Measurements from ENCODE around the gene PDPR.
"Not testable (repeated sequence)": the region's sequence is repeated elsewhere in the genome, so short reads cannot be mapped to it uniquely, and the experiment has no call there.

DNA sequence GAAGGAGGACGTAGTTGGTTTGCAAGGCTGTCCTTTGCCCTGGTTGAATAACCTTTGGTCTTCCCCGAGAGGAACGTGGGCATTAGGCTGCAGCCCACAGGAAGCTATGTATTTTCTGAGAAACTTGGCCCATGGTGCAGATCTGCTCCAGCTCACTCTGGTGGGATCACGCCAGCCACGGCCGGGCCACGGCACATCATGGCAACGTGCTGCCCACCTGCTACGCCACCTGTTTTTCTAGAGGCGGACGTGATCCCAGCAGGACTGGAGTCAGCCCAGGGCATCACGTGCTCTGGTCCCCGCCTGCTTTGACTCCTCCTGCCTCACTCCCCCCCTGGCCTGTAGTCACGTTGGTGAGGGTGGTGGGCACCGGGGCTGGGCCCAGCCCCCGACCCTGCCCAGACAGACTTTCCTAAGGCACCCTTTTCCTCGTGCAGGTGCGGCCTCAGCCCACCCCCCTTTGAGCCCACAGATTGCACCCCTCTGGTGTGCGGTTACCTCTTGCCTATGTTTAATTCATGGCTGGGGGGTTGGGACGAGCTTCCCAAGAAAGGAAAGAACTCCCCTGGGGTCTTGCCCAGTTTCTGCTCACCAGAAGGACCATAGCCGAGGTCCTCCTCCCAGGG, 59.2 kb downstream of the PDPR start, which contains the start of gene CLEC18C:
- TF ChIP-seq CHD1 (IDR thresholded peaks at IDR 0.05; ENCODE audit: low read depth, low read length); CTCF (IDR thresholded peaks at IDR 0.05 in 2 of 3, conservative IDR thresholded peaks at IDR 0.05 in 1 of 3; ENCODE audit: control insufficient read depth in 2 of 3, extremely low read depth in 1 of 3, insufficient read depth in 1 of 3, low read depth in 3 of 3, low read length in 3 of 3); RBBP5 (conservative IDR thresholded peaks at IDR 0.05); EZH2 (IDR thresholded peaks at IDR 0.05; ENCODE audit: borderline replicate concordance, control insufficient read depth, low read depth, low read length); SIX5 (IDR thresholded peaks at IDR 0.05; ENCODE audit: low read depth, low read length, severe bottlenecking): not testable (repeated sequence)
- TF ChIP-seq, protein P1, sequence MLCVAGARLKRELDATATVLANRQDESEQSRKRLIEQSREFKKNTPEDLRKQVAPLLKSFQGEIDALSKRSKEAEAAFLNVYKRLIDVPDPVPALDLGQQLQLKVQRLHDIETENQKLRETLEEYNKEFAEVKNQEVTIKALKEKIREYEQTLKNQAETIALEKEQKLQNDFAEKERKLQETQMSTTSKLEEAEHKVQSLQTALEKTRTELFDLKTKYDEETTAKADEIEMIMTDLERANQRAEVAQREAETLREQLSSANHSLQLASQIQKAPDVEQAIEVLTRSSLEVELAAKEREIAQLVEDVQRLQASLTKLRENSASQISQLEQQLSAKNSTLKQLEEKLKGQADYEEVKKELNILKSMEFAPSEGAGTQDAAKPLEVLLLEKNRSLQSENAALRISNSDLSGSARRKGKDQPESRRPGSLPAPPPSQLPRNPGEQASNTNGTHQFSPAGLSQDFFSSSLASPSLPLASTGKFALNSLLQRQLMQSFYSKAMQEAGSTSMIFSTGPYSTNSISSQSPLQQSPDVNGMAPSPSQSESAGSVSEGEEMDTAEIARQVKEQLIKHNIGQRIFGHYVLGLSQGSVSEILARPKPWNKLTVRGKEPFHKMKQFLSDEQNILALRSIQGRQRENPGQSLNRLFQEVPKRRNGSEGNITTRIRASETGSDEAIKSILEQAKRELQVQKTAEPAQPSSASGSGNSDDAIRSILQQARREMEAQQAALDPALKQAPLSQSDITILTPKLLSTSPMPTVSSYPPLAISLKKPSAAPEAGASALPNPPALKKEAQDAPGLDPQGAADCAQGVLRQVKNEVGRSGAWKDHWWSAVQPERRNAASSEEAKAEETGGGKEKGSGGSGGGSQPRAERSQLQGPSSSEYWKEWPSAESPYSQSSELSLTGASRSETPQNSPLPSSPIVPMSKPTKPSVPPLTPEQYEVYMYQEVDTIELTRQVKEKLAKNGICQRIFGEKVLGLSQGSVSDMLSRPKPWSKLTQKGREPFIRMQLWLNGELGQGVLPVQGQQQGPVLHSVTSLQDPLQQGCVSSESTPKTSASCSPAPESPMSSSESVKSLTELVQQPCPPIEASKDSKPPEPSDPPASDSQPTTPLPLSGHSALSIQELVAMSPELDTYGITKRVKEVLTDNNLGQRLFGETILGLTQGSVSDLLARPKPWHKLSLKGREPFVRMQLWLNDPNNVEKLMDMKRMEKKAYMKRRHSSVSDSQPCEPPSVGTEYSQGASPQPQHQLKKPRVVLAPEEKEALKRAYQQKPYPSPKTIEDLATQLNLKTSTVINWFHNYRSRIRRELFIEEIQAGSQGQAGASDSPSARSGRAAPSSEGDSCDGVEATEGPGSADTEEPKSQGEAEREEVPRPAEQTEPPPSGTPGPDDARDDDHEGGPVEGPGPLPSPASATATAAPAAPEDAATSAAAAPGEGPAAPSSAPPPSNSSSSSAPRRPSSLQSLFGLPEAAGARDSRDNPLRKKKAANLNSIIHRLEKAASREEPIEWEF (IDR thresholded peaks at IDR 0.05; ENCODE audit: insufficient replicate concordance, low read depth, low read length) = not testable (repeated sequence)
